ENCODE results near the gene ANXA2R.

GRCh38 chr5:43051684-43052083 is 11.6 kb upstream of the ANXA2R start:
- no peak for TF ChIP-seq EGR1 (conservative IDR thresholded peaks at IDR 0.05)
- no peak for TF ChIP-seq ZNF274 (IDR thresholded peaks at IDR 0.05; ENCODE audit: borderline replicate concordance, low read depth, low read length)
- TF ChIP-seq NFIC (IDR thresholded peaks at IDR 0.05): no peak
- TF ChIP-seq EZH2 (IDR thresholded peaks at IDR 0.05; ENCODE audit: borderline replicate concordance, low read depth, low read length): no peak
- no peak for TF ChIP-seq MYNN (IDR thresholded peaks at IDR 0.05)
- TF ChIP-seq MYNN (CRISPR knock-in tag; IDR thresholded peaks at IDR 0.05): no peak
- no peak for TF ChIP-seq CHD4 (IDR thresholded peaks at IDR 0.05; ENCODE audit: insufficient read depth, insufficient replicate concordance, low read depth, low read length, poor library complexity, severe bottlenecking)
- no peak for TF ChIP-seq ZBTB34 (CRISPR knock-in tag; IDR thresholded peaks at IDR 0.05)

Data from K562 (cell line).